ENCODE data around the gene RXRA.

Gene RXRA

GRCh38 chr9:134356496-134357470 lies 30.5 kb downstream of the RXRA start:
- DNase-seq, result no peak

- no peak for DNase-seq
Measured at GRCh38 chr9:134357631-134358025, 31.4 kb downstream of the RXRA start.

GRCh38 chr9:134358026-134358661 lies 31.9 kb downstream of the RXRA start:
- no peak for DNase-seq

GRCh38 chr9:134358662-134359319 lies 32.5 kb downstream of the RXRA start:
- DNase-seq, result no peak

GRCh38 chr9:134359493-134360179 lies 33.4 kb downstream of the RXRA start:
- DNase-seq, result no peak

GRCh38 chr9:134360180-134360759 lies 34.0 kb downstream of the RXRA start:
- no peak for DNase-seq

GRCh38 chr9:134360897-134361296 lies 34.6 kb downstream of the RXRA start:
- DNase-seq, result no peak

- DNase-seq, result no peak
Measured at GRCh38 chr9:134361426-134361825, 35.2 kb downstream of the RXRA start.

GRCh38 chr9:134361843-134362414 lies 35.7 kb downstream of the RXRA start:
- DNase-seq, result no peak

GRCh38 chr9:134363450-134363849 lies 37.2 kb downstream of the RXRA start:
- no peak for DNase-seq

- DNase-seq, result no peak
Measured at GRCh38 chr9:134364391-134365114, 38.3 kb downstream of the RXRA start.

GRCh38 chr9:134365115-134365596 lies 38.9 kb downstream of the RXRA start:
- no peak for DNase-seq

GRCh38 chr9:134365791-134366222 lies 39.6 kb downstream of the RXRA start:
- no peak for DNase-seq

- DNase-seq, result no peak
Measured at GRCh38 chr9:134366223-134367031, 40.2 kb downstream of the RXRA start.

- no peak for DNase-seq
Measured at GRCh38 chr9:134367061-134367460, 40.8 kb downstream of the RXRA start.

GRCh38 chr9:134367791-134368490 lies 41.7 kb downstream of the RXRA start:
- no peak for DNase-seq

- DNase-seq, result no peak
Measured at GRCh38 chr9:134368571-134368970, 42.3 kb downstream of the RXRA start.

- DNase-seq, result no peak
Measured at GRCh38 chr9:134369416-134370212, 43.4 kb downstream of the RXRA start.

- DNase-seq, result no peak
Measured at GRCh38 chr9:134370213-134370492, 43.9 kb downstream of the RXRA start.
